Epithelial cell of proximal tubule (primary cell): Measurements from ENCODE around the gene RBM14. TPM values are rescaled to one million over a fixed set of nuclear protein-coding genes. Genes with fewer than 3 reads are reported as not detected.
A peak's percentile ranks its signal among the peaks of the same experiment; 100 is the strongest.

Experiments
- DNase-seq: peaks from one replicate; pipeline ENCODE4 v3.0.0-alpha.2; 2011; ENCODE audit warnings: low read depth
- H3K4me3 ChIP-seq: 2 replicates; pipeline ENCODE4 v1.5.1; 2011; ENCODE audit warnings: low read depth, mild to moderate bottlenecking, low read length
- CTCF ChIP-seq: conservative IDR thresholded peaks from 2 replicates; pipeline ENCODE4 v1.5.1; 2012; ENCODE audit warnings: low read depth, mild to moderate bottlenecking, low read length
- total RNA-seq: library from RNA; depleted of rRNA; stranded (reverse); fragments of >200 nt; gene quantifications from 2 replicates; pipeline ENCODE4 v1.2.3, GENCODE V29; 2015

The RBM14 gene
- total RNA-seq, 1 donor from 2014 or later: 40.4 TPM

- no peak for TF ChIP-seq CTCF
- DNase-seq: no peak
- H3K4me3 ChIP-seq: no peak overlapping the region
Measured at GRCh38 chr11:66591175-66591574, 25.3 kb upstream of the RBM14 start.

GRCh38 chr11:66592457-66593302, 23.8 kb upstream of the RBM14 start, which contains the start of the genes CCDC87 and CCS:
CCDC87 (minus strand) TSS chr11:66593063; CDS start chr11:66593015, 48 bp downstream.
CCS (plus strand) TSS chr11:66593185; CDS start chr11:66593262, 77 bp downstream.
- peak within 1 kb of the TSS; percentile 90 for H3K4me3 ChIP-seq
- peak; percentile 27 for DNase-seq
- peak; percentile 55 for TF ChIP-seq CTCF

GRCh38 chr11:66593303-66593635, 23.2 kb upstream of the RBM14 start:
- no peak for TF ChIP-seq CTCF
- no peak for DNase-seq
- peak overlapping the region; percentile 90 for H3K4me3 ChIP-seq

GRCh38 chr11:66593650-66594049, 22.8 kb upstream of the RBM14 start:
- peak overlapping the region; percentile 90 for H3K4me3 ChIP-seq
- TF ChIP-seq CTCF: no peak
- DNase-seq: no peak

GRCh38 chr11:66595245-66595904, 21.1 kb upstream of the RBM14 start:
- TF ChIP-seq CTCF: no peak
- no peak for DNase-seq
- no peak overlapping the region for H3K4me3 ChIP-seq

GRCh38 chr11:66598993-66599392, 17.4 kb upstream of the RBM14 start:
- no peak for TF ChIP-seq CTCF
- DNase-seq: no peak
- H3K4me3 ChIP-seq: no peak overlapping the region
